Purkinje cell (primary cell): ENCODE data around the gene GALNT9. TPM values are rescaled to one million over a fixed set of nuclear protein-coding genes. Genes with fewer than 3 reads are reported as not detected.

Source experiments
- polyA plus RNA-seq: library from polyadenylated mRNA; unstranded; fragments of >200 nt; fragmentation: Nextera tagmentation; gene quantifications from 2 replicates; pipeline ENCODE4 v1.2.1, GENCODE V29; 2014

Gene GALNT9
- polyA plus RNA-seq = 0.14 and 7.9 TPM in 2 replicates

GRCh38 chr12:132329036-132329719, at the start of gene GALNT9:
GALNT9 (minus strand) TSS chr12:132329589; CDS start chr12:132329203, 386 bp downstream.

Other genes starting within 250 kb of the GALNT9 start
- gene DDX51, start 185.3 kb downstream of the GALNT9 start, polyA plus RNA-seq = 1.8 and 3.9 TPM in 2 replicates
- gene NOC4L, start 185.1 kb downstream of the GALNT9 start, polyA plus RNA-seq = 4.7 and 6.2 TPM in 2 replicates
- gene FBRSL1, start 160.6 kb upstream of the GALNT9 start, polyA plus RNA-seq = 0.17 TPM in 2 replicates